GM21360 (cell line): Measurements from ENCODE around the gene EIF4G3.

ENCODE experiments used
- ATAC-seq: cut with Tn5 transposase; IDR thresholded peaks from one replicate; pipeline ENCODE4 v1.9.1; 2021; ENCODE audit warnings: mild to moderate bottlenecking, moderate library complexity; ENCODE audit not compliant: unreplicated experiment

The EIF4G3 gene

GRCh38 chr1:20998826-20999225 lies 177.9 kb downstream of the EIF4G3 start:
- ATAC-seq, result no peak

GRCh38 chr1:20997602-20998224 lies 179.0 kb downstream of the EIF4G3 start:
- ATAC-seq, result no peak

GRCh38 chr1:20996554-20996953 lies 180.1 kb downstream of the EIF4G3 start:
- no peak for ATAC-seq

GRCh38 chr1:20993716-20994575 lies 182.8 kb downstream of the EIF4G3 start:
- no peak for ATAC-seq

GRCh38 chr1:20992322-20993056 lies 184.2 kb downstream of the EIF4G3 start:
- ATAC-seq, result no peak

GRCh38 chr1:20988943-20989342 lies 187.8 kb downstream of the EIF4G3 start:
- no peak for ATAC-seq

GRCh38 chr1:20987831-20988825 lies 188.6 kb downstream of the EIF4G3 start:
- no peak for ATAC-seq

GRCh38 chr1:20983297-20983889 lies 193.3 kb downstream of the EIF4G3 start:
- ATAC-seq, result no peak

GRCh38 chr1:20982316-20982715 lies 194.4 kb downstream of the EIF4G3 start:
- no peak for ATAC-seq

- ATAC-seq, result no peak
Observed at GRCh38 chr1:20981915-20982314, 194.8 kb downstream of the EIF4G3 start.

GRCh38 chr1:20980051-20980450 lies 196.6 kb downstream of the EIF4G3 start:
- ATAC-seq, result no peak

- ATAC-seq, result no peak
Observed at GRCh38 chr1:20978413-20978812, 198.3 kb downstream of the EIF4G3 start.

GRCh38 chr1:20975668-20976067 lies 201.0 kb downstream of the EIF4G3 start:
- no peak for ATAC-seq

GRCh38 chr1:20974951-20975350 lies 201.7 kb downstream of the EIF4G3 start:
- ATAC-seq, result no peak

- no peak for ATAC-seq
Observed at GRCh38 chr1:20974069-20974468, 202.6 kb downstream of the EIF4G3 start.

GRCh38 chr1:20972855-20973254 lies 203.8 kb downstream of the EIF4G3 start:
- ATAC-seq, result no peak

- peak; percentile 75 for ATAC-seq
Observed at GRCh38 chr1:20964540-20965484, 211.9 kb downstream of the EIF4G3 start.

- ATAC-seq, result no peak
Observed at GRCh38 chr1:20962576-20963258, 214.0 kb downstream of the EIF4G3 start.
